GF-D8 (cell line): Measurements from ENCODE around the gene TAS2R46.
"Not testable (repeated sequence)": the region's sequence is repeated elsewhere in the genome, so short reads cannot be mapped to it uniquely, and the experiment has no call there.

ENCODE experiments used
- DNase-seq: peaks from one replicate; lab custom pipeline; 2025; lab: John Stamatoyannopoulos, UW

The TAS2R46 gene

DNA sequence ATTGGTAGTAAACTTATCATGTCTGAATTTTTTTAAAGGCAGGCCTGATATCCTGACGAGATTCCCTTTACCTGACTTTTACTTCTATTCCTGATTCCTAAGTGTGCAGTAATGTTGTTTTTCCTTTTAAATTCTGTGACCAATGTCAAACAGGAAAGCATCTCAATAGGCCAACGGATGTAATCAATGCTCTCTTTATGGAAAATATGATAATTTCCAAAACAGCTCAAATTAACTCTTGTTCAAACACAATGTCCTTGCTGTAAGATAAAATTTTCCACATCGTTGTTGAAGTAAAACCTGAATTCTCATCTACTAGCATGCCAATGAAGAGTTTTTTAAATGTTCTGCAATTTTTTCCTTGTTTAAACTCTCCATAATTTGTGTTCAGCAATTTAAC lies 22.9 kb downstream of the TAS2R46 start:
- no peak for DNase-seq

DNA sequence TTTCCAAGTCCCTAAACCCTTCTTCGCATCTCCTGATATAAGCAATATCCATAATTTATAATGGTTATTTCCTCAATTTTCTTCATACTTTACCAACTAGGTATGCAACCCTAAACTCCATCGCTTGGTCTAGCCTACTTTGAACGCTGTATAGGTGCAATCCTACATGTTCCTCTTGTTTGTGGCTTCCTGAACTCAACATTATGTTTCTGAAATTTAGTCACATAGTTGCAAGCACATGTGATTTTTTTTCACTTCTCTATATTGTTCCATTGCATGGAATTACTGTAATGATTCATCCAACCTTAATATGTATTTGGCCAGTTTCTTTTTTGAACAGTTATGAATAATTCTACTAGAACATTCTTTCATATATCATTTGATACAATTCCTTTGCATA lies 28.1 kb downstream of the TAS2R46 start:
- not testable (repeated sequence) for DNase-seq

DNA sequence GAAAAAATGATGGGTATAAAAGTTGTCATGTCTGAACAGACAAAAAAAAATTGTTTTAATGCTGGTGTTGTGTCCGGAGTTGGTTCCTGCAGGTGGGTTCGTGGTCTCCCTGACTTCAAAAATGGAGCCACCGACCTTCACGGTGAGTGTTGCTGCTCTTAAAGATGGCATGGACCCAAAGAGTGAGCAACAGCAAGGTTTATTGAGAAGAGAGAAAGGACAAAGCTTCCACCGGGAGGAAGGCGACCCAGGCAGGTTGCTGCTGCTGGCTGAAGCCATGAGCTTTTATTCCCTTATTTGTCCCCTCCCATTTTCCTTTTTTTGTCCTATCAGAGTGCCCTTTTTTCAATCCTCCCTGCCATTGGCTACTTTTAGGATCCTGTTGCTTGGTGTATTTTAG lies 30.8 kb downstream of the TAS2R46 start, which contains the start of gene TAS2R31:
TSS of gene TAS2R31 (minus strand) at position 101 of the 400 bp plus-strand sequence. CDS start at position 29, 72 bp downstream.
- DNase-seq: no peak

DNA sequence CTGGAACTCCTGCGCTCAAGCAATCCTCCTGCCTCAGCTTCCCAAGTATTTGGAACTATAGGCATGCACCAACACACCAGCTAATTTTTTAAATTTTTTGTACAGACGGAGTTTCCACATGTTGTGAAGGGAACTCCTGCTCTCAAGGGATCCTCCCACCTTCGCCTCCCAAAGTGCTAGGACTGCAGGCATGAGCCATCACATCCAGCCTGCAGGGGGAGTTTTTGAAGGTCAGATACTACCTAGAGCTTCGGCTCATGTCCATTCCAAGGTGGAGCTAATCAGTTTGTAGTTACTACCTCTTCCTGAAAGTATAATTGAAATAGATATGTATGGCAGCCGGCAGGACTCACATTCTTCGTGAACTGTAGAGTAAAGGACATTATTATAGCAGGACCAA lies 36.0 kb downstream of the TAS2R46 start:
- DNase-seq: no peak

DNA sequence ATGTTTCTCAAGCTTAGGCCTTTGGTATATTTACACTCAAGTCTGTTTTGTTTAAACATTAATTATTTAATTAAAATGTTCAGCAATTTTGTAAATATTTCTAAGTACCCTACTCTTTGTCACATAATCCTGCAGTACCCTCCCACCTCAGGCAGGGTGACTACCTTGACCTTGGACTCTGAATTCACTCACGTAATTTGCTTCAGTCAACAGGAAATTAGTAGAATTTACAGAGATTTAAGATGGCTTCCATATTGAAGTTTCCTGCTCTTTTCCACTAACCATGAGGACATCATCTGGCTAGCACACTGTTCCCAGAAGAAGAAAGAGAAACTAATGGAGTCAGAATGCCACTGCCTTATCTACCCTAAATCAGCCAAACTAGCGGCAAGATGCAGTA lies 38.7 kb downstream of the TAS2R46 start:
- no peak for DNase-seq

DNA sequence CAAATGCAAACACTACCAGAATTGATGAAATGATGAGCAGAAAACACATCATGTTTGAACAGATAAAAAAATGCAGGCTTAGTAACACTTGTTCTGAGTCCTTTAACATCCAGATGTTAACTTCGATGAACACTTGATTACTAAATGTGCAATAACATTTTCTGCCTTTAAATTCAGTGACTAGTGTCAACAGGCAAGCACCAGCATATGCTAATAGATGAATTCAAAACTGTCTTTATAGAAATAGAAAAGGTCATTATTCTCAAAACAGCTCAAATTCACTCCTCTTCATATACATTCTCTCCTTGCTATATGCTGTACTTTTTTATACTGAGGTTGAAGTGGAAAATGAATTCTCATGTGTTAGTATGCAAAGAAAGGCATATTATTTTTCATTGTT lies 39.6 kb downstream of the TAS2R46 start, which contains the start of gene TAS2R19:
TSS of gene TAS2R19 (minus strand) at position 101 of the 400 bp plus-strand sequence. CDS start at position 52, 49 bp downstream.
- no peak for DNase-seq

DNA sequence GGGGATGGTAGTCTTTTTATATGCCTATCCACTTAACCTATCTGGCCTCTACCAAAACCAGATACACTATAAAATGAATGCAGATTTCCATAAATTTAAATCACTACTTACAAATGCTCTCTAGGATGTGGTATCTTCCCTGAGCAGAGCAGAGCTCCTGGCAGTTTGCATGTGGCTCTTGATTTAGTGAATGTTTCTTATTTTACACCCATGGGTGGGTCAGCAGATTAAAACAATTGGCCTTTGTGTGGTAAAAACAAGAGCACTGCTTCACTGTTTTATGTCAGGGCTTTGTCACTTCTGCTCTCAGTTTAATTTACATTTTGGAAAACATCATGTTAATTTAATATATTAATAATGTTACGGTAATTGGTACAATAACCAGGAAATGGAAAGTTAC lies 45.2 kb downstream of the TAS2R46 start:
- DNase-seq: no peak

DNA sequence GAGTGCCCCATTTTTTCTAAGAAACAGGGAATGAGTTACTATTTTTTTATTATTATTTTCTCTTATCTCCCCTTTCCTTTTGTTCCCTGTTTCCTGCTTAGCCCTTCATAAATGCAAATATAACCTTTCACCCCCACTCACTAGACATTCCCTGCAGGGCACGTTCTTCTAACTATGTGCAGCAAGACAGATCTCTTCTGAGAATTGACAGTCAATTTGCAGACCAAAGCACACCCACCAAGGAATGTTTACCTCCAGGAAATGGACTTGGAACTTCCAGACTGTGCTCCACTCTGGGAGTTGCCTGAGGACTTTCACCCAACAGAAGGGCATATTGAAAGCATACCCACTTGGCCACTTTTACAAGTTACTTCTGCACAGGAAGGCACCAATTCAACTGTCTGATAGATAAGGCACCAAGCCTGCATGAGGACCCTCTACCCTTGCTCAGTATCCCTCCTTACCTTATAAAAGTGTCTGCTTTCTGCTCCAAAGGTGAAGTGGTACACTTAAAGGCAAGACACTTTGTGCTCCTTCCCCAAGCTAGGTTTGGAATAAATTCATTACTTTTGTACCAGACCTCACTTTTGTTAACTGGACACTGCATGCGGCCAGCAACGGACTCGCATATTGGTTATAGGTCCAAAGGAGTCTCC lies 46.2 kb downstream of the TAS2R46 start:
- DNase-seq: no peak

DNA sequence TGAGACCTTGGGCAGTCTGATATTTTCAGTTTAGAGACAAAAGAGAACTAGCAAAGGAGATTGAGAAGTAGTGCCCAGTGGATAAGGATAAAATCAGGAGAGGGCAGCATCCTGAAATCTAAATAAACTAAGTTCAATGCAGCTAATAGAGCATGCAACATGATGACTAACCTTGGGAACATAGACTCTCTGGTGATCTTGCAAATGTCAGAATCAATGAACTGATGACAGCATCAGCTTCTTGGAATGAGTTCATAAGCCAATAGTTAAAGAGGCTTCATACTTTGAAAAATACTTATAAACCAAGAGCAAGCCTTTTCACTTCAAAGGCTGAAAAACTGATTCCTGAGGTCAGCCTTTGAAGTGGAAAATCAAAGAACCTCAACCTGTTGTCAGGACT lies 47.9 kb downstream of the TAS2R46 start:
- no peak for DNase-seq
